HG02852 (cell line): ENCODE data around the gene PARP15.
"Not testable (repeated sequence)": the region's sequence is repeated elsewhere in the genome, so short reads cannot be mapped to it uniquely, and the experiment has no call there.

ENCODE experiments used
- ATAC-seq: cut with Tn5 transposase; IDR thresholded peaks from one replicate; pipeline ENCODE4 v1.9.1; 2021; ENCODE audit warnings: mild to moderate bottlenecking, moderate library complexity; ENCODE audit not compliant: unreplicated experiment

PARP15 gene

DNA sequence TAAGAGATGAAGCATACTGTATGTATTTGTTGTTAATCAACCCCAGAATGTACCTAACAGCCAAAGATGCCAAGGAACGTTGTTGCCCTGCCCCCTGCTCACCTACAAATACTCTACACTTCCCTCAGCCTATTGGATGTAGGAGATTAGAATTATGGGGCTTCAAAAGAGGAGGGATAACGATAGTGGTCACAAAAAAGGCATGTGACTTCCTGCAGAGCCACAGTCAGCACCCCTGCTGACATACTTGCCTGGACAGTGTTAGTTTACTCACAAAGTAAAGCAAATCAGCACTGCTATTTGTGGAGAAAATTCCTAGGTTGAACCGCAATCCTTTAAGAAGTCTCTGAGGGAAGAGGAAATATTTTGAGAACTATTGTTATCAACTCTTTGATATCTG is 37.9 kb downstream of the PARP15 start:
- no peak for ATAC-seq

DNA sequence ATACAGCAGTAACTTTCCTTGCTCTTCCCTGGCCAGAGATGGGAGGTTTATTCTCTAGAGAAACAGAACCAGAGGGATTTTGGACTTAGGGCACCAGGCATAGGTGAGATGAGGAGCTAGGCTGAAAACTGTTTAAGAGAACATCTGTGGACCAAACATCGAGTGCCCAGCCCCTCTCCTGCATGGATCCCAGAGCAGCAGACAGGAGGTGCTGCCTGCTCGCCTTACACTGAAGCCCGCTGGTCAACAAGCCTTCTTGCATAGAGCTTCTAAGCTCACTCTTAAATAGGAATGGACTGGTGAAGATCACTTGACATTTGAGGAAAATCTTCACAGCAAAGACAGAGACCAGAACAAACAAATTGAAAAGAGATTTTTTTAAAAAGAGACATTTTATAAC is 41.2 kb downstream of the PARP15 start:
- ATAC-seq, result no peak

DNA sequence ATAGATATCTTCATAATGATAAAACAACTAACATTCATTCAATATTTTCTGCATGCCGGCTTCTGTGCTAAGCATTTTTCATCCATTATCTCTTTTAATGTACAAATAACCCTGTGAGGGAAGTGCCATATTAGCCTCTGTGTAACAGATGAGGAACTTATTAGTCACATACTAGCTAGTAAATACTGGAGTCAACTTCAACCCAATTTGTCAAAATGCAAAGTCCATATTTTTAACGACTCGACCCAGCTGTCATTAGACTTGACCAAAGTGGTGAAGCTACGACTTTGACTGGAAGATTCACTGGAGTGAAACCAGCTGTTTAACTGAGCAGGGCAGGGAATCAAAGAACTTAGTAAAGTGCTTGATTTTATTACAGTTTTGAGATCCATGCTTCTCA is 41.6 kb downstream of the PARP15 start:
- no peak for ATAC-seq

DNA sequence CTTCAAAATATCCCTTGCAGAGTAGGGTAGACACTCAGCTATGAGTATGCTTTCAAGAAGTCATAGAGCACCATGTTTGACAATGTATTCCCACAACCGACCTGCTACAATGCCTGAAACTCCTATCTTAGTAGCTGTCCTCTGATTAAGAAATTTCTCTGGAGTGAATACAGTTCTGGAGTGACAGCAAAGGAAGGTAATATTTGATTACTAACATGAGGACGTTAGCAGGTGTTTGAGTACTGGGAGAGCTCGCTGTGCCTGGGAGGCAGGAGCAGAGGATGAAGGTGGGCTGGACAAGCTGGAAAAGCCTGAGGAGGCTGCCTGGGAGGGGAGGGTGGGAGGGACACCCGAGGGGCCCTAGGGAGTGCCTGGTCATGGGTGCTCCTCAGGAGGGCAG is 42.9 kb downstream of the PARP15 start:
- ATAC-seq, result no peak

DNA sequence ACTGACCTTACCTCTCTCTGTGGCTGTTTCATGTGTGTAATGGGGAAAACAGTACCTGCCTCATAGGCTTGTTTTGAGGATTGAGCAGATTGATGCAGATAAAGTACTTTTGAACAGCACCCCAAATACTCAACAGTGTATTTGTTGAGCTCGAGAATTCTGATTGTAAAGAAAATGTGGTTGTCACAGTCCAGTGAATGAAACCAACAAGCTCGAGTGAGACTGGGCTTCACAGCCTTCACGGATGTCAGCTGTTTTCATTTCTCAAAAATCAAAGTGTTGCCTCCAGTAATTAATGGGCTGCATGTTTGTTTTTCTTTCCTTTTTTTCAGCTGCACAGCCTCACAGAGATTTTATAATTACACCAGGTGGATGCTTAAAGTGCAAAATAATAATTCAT is 43.7 kb downstream of the PARP15 start:
- ATAC-seq, result peak; percentile 59

DNA sequence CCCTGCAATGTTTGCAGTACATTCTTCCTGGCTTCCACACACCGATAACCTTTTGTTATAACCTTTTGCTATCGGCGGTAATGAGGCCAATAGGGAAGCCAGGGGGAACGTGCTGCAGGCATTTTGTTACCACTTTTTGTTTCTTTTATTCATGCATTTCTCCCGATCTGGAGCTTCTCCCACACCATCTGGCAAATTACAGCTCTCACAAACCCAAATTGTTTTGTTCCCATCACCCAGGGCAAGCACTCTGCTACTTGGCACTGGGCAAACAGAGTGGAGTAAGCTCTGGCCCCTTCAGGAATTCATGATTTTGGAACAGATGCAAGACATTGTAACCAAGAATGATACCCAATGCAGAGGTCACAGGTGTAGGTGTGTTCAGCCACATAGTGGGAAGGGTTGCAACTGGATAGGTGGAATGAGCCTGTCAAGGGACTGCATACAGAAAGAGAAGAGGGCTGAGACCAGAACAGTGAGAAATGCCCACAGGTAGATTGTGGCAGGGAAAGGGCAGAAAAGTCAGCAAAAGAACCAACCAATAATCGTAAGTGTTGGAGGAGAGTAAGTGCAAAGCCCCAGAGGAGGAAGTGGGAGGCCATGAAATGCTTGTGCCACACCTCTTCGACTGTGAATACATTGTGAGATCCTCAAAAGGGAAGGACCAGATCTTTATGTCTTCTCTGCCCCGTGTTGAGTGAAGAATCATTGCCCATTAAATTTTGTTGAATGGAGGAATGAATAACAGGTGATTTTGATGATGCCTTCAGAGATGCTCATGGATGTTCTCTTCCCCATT is 45.8 kb downstream of the PARP15 start:
- no peak for ATAC-seq

DNA sequence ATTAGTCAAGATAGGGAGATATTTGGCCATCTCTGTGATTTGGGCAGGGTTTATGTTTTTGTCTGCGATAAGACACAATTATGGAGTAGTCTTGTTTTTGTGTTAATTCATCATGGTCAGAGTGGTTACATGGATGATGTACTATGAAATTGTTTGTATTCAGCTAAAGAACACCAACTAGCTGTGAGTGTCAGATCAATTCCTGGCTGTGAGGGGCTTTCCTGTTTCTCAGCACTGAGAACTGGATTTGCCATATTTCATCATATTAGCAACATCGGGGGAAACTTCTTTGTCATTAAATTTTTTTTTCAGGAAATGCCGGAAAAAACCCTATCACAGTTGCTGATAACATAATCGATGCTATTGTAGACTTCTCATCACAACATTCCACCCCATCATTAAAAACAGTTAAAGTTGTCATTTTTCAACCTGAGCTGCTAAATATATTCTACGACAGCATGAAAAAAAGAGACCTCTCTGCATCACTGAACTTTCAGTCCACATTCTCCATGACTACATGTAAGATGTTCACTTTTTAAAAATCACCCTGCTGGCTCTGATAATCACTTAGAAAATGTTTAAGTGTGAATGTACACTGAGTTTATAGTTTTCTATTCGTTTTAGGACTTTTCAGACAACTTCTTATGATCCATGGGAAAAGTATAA is 49.2 kb downstream of the PARP15 start:
- no peak for ATAC-seq

DNA sequence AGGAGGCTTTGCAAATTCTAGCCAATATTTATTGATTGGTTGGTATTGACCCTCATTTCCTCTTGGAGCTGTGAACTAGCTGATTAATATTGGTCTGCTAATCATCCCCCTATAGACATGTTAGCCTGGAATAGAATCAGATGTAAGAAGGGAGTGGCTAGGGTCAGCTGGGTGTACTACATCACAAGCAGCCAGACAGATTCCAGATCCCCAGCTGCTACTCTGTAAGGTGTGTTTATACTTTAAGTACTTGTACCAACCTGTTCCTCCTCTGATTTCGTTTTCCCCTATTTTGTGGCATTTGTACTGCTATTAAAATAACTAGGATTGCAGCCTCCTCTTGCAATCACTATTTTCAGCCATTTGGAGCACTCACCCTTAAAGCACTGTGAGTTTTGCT is 49.9 kb downstream of the PARP15 start:
- ATAC-seq, result no peak

DNA sequence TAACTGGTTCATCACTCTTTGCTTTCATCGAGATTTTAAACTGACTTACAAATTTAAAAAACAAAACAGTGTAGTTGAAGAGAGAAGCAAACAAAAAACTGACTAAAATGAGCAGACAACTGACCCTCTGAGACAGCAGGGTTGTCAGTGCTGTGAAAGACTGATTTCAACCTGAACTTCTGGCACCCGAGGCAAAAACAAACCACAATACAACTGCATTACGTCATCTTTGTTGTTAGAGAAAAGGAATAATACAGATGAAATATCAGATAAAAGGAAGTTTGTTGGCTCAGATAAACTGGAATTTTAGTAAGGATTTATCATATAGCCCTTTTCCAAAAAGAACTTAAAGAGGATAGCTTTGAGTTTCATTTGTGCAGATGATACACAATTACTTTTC is 51.1 kb downstream of the PARP15 start:
- ATAC-seq, result no peak

DNA sequence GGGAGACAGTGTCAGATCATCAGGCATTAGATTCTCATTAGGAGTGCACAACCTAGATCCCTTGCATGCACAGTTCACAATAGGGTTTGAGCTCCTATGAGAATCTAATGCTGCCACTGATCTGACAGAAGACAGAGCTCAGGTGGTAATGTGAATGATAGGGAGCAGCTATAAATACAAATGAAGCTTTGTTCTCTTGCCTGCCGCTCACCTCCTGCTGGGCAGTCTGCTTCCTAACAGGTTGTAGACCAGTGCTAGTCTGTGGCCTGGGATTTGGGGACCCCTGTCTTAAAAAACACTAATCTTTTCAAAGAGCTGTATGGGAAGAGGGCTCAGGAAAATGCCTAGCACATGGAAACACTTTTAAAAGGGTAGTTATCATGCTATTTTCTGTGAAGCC is 52.3 kb downstream of the PARP15 start:
- ATAC-seq, result no peak

DNA sequence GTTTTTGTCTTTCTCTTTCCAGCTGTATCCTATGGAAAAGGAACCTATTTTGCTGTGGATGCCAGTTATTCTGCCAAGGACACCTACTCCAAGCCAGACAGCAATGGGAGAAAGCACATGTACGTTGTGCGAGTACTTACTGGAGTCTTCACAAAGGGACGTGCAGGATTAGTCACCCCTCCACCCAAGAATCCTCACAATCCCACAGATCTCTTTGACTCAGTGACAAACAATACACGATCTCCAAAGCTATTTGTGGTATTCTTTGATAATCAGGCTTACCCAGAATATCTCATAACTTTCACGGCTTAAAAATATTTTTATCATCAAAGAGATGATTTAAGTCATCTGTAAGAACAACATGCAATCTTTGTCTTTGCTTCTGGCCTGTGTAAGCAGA is 58.3 kb downstream of the PARP15 start:
- no peak for ATAC-seq

DNA sequence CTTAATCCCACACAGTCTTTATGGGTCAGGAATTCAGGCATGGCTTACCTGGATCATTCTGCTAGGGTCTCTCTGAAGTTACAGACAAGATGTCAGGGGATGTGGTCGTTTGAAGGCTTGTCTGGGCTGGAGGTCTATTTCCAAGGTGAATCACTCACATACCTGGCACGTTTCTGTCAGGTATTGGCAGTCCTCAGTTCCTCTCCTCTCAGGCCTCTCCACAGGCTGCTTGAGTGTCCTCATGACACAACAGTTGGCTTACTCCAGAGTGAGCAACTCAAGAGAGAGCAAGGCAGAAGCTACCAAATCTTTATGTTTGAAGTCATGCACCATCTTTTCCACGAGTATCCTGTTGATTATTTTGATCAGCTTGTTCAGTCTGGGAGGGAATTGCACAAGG is 59.2 kb downstream of the PARP15 start:
- ATAC-seq, result no peak

DNA sequence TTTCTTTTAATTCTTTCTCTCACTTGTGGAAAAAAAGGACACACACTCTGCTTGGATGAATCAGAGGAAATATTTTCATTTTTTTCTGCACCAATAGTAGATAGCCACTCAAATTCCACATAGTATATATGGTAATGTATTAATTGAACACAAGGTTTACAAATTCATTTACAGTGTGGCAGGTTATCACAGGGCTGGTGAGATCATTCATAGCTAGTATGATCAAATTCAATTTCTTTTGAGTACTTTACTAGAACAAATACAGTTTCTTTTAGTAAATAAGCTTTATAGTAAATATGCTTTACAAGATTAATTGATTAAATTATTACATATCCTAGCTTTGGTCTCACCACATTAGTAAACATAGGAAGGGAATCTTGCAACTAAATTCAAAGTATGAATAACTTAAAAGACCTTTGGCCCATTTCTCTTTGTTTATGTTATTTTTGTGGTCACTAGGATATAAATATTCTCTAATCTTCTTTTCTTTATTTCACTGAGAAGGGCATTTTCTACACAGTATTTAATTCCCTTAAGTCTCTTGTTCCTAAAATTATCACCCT is 63.1 kb downstream of the PARP15 start:
- no peak for ATAC-seq

DNA sequence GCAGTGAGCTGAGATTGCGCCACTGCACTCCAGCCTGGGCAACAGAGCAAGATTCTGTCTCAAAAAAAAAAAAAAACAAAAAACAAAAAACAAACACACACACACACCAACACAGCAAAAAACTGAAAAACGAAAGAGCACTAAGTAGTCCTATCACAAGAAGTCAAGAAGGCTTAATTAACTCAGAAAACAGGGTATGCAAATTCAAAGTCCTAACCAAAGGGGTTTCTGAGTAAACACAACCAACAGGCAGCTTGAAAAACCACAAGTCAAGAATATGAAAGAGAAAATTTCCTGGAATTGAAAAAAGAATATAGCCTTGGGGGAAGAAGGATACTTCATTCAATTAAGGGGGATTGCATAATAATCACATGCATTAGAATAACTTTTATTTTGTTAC is 65.5 kb downstream of the PARP15 start:
- peak; percentile 89 for ATAC-seq

DNA sequence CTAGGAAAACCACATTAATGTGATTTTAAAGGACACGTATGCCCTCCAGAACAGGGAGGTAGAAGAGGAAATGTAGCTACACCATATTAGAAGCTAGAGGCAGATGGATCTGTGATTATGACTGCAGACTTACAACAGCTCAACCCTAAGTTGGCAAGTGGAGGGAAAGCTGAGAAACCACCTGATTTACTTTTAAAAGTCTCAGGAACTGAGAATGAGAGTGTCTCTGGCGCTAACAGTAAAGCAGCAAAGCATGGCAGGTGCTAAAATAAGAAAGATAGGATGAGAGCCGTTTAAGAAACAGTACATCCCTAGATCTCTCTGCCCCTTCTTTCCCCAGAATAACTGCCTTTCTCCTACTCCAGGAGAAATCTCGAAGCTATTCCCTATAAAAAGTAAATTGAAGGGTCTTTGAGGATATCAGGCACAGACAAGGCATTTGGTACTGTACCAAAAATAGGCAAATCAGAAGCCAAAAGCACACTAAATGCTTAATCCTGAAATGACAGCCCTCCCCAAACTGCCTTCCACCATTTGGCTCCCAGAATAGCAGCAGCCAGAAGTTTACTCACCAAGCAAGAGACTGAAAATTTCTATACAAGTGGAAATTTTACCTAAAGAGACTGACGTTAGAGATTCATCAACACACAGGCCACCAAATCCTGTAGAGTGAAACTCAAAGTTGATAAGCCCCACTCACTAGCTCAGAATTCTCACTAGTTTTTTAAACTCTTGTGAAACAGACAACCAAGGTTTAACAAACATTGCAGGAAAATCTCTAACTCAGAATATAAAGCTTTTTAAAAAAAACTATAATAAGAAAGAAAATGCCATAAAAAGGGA is 68.9 kb downstream of the PARP15 start:
- ATAC-seq, result no peak

DNA sequence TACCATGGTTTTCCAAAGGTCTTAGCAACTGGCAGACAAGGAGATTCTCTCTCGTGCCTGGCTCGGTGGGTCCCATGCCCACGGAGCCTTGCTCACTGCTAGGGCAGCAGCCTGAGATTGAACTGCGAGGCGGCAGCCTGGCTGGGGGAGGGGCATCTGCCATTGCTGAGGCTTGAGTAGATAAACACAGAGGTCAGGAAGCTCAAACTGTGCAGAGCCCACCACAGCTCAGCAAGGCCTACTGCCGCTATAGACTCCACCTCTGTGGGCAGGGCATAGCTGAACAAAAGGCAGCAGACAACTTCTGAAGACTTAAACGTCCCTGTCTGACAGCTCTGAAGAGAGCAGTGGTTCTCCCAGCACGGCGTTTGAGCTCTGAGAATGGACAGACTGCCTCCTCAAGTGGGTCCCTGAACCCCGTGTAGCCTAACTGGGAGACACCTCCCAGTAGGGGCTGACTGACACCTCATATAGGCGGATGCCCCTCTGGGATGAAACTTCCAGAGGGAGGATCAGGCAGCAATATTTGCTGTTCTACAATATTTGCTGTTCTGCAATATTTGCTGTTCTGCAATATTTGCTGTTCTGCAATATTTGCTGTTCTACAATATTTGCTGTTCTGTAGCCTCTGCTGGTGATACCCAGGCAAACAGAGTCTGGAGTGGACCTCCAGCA is 73.9 kb downstream of the PARP15 start:
- not testable (repeated sequence) for ATAC-seq

DNA sequence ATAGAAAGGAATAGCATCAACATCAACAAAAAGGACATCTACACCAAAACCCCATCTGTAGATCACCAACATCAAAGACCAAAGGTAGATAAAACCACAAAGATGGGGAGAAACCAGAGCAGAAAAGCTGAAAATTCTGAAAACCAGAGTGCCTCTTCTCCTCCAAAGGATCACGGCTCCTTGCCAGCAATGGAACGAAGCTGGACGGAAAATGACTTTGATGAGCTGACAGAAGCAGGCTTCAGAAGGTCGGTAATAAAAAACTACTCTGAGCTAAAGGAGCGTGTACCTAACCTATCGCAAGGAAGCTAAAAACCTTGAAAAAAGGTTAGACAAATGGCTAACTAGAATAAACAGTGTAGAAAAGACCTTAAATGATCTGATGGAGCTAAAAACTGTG is 74.5 kb downstream of the PARP15 start:
- not testable (repeated sequence) for ATAC-seq

DNA sequence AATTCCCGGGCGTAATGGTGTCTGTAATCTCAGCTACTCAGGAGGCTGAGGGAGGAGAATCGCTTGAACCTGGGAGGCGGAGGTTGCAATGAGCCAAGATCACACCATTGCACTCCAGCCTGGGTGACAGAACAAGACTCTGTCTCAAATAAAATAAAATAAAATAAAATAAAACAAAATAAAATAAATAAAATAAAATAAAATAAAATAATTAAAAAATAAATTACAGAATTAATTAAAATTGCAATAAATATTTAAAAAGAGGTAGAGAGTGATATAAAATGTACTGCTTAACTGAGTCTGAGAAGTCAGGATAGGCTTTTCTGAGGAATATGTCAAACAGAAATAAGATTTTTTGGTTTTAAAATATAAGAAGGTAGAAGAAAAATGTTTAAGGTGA is 80.9 kb downstream of the PARP15 start:
- ATAC-seq, result not testable (repeated sequence)

DNA sequence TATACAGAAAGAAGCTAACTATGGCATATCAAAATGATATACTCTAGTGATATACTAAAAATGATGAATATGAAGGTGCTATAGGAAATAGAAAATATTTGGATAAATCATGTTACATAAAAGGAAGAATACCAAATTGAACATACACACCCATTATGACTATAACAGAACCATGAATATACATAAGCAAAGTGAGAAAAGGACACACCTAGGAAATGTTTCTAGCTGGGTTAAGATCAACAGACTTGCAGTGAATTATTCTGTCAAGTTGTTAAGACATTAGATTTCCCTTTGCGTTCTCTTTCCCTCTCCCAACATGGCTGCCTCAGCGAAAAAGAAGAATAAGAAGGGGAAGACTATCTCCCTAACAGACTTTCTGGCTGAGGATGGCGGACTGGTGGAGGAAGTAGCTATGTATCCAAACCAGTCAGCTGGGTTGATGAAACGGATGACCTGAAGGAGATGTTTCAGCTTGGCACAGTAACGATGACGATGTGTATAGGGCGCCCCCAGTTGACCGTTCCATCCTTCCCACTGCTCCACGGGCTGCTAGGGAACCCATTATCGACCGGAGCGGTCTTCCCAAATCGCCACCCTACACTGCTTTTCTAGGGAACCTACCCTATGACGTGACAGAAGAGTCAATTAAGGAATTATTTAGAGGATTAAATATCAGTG is 83.0 kb downstream of the PARP15 start:
- ATAC-seq, result no peak

DNA sequence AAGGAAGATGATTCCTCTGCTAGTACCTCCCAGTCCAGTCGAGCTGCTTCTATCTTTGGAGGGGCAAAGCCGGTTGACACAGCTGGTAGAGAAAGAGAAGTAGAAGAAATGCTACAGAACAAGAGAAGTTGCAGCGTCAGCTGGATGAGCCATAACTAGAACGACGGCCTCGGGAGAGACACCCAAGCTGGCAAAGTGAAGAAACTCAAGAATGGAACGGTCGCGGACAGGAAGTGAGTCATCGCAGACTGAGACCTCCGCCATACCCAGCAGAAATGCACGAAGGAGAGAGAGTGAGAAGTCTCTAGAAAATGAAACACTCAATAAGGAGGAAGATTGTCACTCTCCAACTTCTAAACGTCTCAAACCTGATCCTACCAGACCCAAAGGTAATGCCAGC is 84.2 kb downstream of the PARP15 start:
- no peak for ATAC-seq
